Epithelial cell of proximal tubule (primary cell): ENCODE measurements around the gene YIPF1. TPM values are rescaled to one million over a fixed set of nuclear protein-coding genes. Genes with fewer than 3 reads are reported as not detected.
A peak's percentile ranks its signal among the peaks of the same experiment; 100 is the strongest.
"Not testable (repeated sequence)": the region's sequence is repeated elsewhere in the genome, so short reads cannot be mapped to it uniquely, and the experiment has no call there.

ENCODE experiments used
- DNase-seq: peaks from one replicate; pipeline ENCODE4 v3.0.0-alpha.2; 2011; ENCODE audit warnings: low read depth
- H3K4me3 ChIP-seq: 2 replicates; pipeline ENCODE4 v1.5.1; 2011; ENCODE audit warnings: low read depth, mild to moderate bottlenecking, low read length
- CTCF ChIP-seq: conservative IDR thresholded peaks from 2 replicates; pipeline ENCODE4 v1.5.1; 2012; ENCODE audit warnings: low read depth, mild to moderate bottlenecking, low read length
- total RNA-seq: library from RNA; depleted of rRNA; stranded (reverse); fragments of >200 nt; gene quantifications from 2 replicates; pipeline ENCODE4 v1.2.3, GENCODE V29; 2015

The YIPF1 gene
- total RNA-seq, 1 donor from 2014 or later = 32.4 TPM

DNA sequence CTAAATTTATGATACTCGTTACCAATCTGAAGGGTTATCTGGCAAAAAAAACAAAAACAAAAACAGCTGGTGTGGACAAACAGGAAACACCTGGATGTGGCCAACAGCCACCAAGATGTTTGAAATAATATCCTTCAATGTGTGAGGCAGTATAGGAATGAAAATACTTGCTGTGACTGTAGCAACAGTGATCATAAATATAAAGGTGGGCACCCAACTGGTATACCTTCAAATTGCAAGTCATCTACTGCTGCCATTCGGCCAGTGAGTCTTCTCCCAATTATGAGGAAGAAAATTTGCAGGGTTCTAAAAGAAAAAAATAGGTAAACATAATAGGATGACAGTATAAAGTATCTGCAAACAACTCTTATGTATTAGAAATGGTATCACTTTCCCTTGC is 916 bp downstream of the YIPF1 start:
- TF ChIP-seq CTCF = no peak
- peak overlapping the region; percentile 82 for H3K4me3 ChIP-seq
- no peak for DNase-seq

- DNase-seq, H3K4me3 ChIP-seq: not testable (repeated sequence)
These were observed 6.0 kb downstream of the YIPF1 start for GRCh38 chr1:53883600-53883999.

DNA sequence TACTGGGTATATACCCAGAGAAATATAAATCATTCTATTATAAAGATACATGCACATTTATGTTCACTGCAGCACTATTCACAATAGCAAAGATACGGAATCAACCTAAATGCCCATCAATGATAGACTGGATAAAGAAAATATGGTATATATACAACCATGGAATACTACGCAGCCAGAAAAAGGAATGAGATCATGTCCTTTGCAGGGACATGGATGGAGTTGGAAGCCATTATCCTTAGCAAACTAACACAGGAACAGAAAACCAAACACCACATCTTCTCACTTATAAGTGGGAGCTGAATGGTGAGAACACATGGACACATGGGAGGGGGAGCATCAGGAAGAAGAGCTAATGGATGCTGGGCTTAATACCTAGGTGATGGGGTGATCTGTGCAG is 7.7 kb downstream of the YIPF1 start:
- DNase-seq = not testable (repeated sequence)

GRCh38 chr1:53878492-53879105 is 11.0 kb downstream of the YIPF1 start:
- no peak for DNase-seq
- no peak overlapping the region for H3K4me3 ChIP-seq
- peak; percentile 74 for TF ChIP-seq CTCF

More for the DNA sequence above, 7.7 kb downstream of the YIPF1 start:
- H3K4me3 ChIP-seq = not testable (repeated sequence)

DNA sequence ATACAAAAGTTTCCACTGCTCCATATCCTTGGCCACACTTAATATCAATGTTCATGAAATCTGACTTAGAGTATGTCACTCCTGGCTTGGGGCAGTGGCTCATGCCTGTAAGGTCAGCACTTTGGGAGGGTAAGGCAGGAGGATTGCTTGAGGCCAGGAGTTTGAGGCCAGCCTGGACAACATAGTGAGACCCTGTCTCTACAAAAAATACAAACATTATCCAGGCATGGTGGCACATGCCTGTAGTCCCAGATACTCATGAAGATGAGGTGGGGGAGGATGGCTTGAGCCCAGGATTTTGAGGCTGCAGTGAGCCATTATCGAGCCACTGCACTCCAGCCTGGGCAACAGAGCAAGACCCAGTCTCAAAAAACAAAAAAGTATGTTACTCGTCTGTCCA is 14.4 kb downstream of the YIPF1 start:
- DNase-seq, H3K4me3 ChIP-seq: not testable (repeated sequence)

GRCh38 chr1:53871773-53872484 is 17.7 kb downstream of the YIPF1 start:
- TF ChIP-seq CTCF = no peak
- DNase-seq = no peak
- H3K4me3 ChIP-seq = no peak overlapping the region

DNA sequence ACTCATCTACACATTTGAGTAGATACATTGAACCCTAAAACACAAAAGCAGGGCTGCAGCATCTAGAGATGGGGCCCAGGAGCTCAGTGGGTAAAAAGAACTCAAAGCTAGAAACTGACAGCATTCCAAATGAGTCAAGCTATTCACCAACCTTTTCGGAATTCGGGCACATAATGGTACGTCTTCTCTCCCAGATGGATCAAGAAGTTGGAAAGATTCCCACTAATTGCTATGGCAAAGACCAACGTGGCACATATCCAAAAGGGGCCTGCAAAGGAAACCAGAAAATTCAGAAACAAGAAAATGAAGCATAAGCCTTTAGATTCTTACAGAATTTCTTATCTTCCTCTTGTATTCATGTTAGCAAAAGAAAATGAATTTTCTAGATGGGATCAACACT is 18.4 kb downstream of the YIPF1 start:
- no peak overlapping the region for H3K4me3 ChIP-seq
- no peak for DNase-seq
- no peak for TF ChIP-seq CTCF

DNA sequence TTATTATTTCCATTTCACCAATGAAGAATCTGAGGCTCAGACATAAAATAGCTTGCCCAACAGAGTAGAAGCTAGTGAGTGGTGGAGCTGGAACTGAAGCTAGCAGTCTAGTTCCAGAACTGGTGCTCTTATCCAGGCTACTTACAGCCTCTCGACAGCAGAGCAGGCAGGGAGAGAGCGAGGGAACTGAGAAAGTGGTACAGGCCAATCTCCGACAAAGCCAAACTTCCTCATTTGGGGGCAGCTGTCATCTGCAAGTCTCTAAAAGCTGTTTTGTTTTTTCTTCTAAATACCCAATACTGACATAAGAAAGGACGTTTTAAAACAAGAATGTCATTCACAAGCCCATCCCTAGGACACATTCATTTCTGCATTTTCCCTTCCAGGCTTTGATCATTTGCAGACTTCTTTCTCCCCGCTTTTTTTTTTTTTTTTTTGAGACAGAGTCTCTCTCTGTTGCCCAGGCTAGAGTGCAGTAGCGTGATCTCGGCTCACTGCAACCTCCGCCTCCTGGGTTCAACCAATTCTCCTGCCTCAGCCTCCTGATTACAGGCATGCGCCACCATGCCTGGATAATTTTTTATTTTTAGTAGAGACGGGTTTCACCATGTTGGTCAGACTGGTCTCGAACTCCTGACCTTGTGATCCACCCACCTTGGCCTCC is 20.0 kb downstream of the YIPF1 start:
- H3K4me3 ChIP-seq = no peak overlapping the region
- no peak for DNase-seq
- no peak for TF ChIP-seq CTCF
